Duodenal mucosa (tissue), 2 donors: ENCODE results near the gene CNTNAP2.
"Not testable (repeated sequence)": the region's sequence is repeated elsewhere in the genome, so short reads cannot be mapped to it uniquely, and the experiment has no call there.

Source experiments
- H3K27ac ChIP-seq: one replicate; pipeline ENCODE4 v1.7.0; 2013; ENCODE audit warnings: low read depth, low read length
- H3K27me3 ChIP-seq, 2 donors: one replicate each; pipeline ENCODE4 v1.7.0; 2013; ENCODE audit warnings: low read length in 2 of 2, control low read depth in 1 of 2; ENCODE audit not compliant: insufficient read depth in 2 of 2, control insufficient read depth in 1 of 2
- H3K36me3 ChIP-seq, 2 donors: one replicate each; pipeline ENCODE4 v1.7.0; 2013; ENCODE audit warnings: low read length in 2 of 2, control low read depth in 1 of 2; ENCODE audit not compliant: insufficient read depth in 2 of 2, control insufficient read depth in 1 of 2
- H3K4me1 ChIP-seq, 2 donors: one replicate each; pipeline ENCODE4 v1.7.0; 2013; ENCODE audit warnings: low read length in 2 of 2, control low read depth in 1 of 2; ENCODE audit not compliant: insufficient read depth in 2 of 2, control insufficient read depth in 1 of 2
- H3K4me3 ChIP-seq, 2 donors: one replicate each; pipeline ENCODE4 v1.7.0; 2013; ENCODE audit warnings: low read length in 2 of 2, low read depth in 1 of 2
- H3K9ac ChIP-seq, 2 donors: one replicate each; pipeline ENCODE4 v1.7.0; 2013; ENCODE audit warnings: low read length in 2 of 2, low read depth in 1 of 2
- H3K9me3 ChIP-seq, 2 donors: one replicate each; pipeline ENCODE4 v1.7.0; 2013; ENCODE audit warnings: low read length in 2 of 2, control low read depth in 1 of 2; ENCODE audit not compliant: control insufficient read depth in 1 of 2

The CNTNAP2 gene

DNA sequence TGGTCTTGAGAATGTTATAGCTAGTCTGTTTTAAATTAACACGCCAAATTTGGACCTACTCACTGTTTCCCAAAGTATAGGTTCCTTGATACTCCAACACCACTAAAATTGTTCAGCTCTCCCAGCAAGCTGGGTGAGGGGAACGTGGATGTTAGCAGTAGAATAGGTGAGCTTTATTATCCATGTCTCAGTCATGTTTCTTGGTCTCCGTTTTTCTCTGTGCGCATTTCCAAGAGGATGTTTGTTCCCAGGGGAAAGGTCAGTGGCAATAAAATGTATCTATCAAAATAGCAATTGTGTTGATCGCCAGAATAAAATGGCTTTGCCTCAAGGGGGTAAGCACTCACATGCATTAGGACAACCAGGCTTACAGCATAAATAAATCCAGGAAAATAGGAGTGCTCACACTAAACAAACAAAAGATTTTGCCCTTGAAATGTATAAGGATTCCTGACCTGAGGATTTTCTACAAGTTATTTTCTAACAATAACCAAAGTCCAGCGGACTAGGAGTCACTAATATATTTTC is 2286.9 kb downstream of the CNTNAP2 start:
- no peaks in the 10 kb centered on the region for H3K27me3 ChIP-seq
- H3K27ac ChIP-seq = no peak overlapping the region
- H3K36me3 ChIP-seq = no peaks in the 10 kb centered on the region
- peaks cover 3 to 10% of the 10 kb centered on the region in 2 donors for H3K4me1 ChIP-seq
- no peak overlapping the region for H3K9ac ChIP-seq
- H3K9me3 ChIP-seq = no peaks in the 10 kb centered on the region
- H3K4me3 ChIP-seq = no peak overlapping the region

DNA sequence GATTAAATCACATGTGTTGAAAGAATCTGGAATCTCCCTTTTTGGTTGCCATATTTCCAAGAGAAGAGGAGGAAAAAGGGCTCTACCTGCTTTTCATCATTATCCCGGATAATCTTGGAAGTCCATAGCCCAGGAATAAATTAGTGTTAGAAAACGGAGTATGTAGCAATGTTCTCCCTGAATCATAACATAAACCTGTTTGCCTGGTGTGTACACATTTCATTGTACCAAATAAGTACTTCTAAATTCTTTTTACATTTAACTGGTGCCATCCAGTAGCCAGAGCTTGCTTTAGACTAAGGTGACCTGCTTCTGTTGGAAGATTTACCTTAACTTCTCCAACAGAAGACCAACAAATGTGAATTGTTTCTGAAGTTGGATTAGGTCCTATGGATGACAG is 2291.7 kb downstream of the CNTNAP2 start:
- Histone ChIP-seq H3K4me1 (peaks cover 0 to 5% of the 10 kb centered on the region in 2 donors), H3K27me3 (no peaks in the 10 kb centered on the region), H3K36me3 (no peaks in the 10 kb centered on the region), H3K27ac (no peak overlapping the region), H3K9ac (no peak overlapping the region), H3K4me3 (no peak overlapping the region), H3K9me3 (no peaks in the 10 kb centered on the region)

DNA sequence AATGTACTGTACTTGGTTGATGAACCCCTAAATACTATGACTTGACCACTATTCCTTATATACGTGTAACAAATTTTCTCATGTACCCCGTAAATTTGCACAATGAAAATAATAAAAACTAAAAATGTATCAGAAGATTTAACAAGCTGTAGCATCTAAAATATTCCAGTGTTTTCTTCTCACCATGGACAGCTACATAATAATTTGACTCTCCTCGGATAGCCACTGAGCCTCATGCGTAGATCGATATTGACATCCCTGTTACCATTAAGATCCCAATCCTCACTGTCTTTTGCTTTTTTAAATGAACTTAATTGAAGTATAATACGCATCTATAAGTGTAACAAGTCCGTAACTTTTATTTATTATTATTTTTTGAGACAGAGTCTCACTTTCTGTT is 2294.3 kb downstream of the CNTNAP2 start:
- Histone ChIP-seq H3K27ac (no peak overlapping the region), H3K4me1 (no peaks in the 10 kb centered on the region), H3K36me3 (no peaks in the 10 kb centered on the region), H3K9me3 (no peaks in the 10 kb centered on the region), H3K9ac (no peak overlapping the region), H3K27me3 (no peaks in the 10 kb centered on the region), H3K4me3 (no peak overlapping the region)

DNA sequence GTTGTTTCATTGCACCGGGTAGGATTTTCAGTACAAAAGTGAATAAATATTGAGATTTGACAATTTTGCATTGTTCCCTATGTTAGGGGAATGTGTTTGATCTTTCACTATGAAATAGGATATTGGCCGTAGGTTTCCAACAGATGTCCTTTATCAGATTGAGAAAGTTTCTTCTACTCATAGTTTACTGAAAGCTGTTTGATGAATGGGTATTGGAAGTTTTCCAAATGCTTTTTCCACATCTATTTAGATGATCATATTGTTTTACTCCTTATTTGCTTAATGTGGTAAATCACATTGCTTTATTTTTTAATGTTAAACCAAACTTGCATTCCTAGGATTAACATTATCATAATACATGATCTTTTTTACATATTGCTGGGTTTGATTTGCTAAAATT is 2296.1 kb downstream of the CNTNAP2 start:
- Histone ChIP-seq H3K27me3 (no peaks in the 10 kb centered on the region), H3K9ac (no peak overlapping the region), H3K27ac (no peak overlapping the region), H3K4me1 (no peaks in the 10 kb centered on the region), H3K4me3 (no peak overlapping the region), H3K36me3 (no peaks in the 10 kb centered on the region), H3K9me3 (no peaks in the 10 kb centered on the region)

DNA sequence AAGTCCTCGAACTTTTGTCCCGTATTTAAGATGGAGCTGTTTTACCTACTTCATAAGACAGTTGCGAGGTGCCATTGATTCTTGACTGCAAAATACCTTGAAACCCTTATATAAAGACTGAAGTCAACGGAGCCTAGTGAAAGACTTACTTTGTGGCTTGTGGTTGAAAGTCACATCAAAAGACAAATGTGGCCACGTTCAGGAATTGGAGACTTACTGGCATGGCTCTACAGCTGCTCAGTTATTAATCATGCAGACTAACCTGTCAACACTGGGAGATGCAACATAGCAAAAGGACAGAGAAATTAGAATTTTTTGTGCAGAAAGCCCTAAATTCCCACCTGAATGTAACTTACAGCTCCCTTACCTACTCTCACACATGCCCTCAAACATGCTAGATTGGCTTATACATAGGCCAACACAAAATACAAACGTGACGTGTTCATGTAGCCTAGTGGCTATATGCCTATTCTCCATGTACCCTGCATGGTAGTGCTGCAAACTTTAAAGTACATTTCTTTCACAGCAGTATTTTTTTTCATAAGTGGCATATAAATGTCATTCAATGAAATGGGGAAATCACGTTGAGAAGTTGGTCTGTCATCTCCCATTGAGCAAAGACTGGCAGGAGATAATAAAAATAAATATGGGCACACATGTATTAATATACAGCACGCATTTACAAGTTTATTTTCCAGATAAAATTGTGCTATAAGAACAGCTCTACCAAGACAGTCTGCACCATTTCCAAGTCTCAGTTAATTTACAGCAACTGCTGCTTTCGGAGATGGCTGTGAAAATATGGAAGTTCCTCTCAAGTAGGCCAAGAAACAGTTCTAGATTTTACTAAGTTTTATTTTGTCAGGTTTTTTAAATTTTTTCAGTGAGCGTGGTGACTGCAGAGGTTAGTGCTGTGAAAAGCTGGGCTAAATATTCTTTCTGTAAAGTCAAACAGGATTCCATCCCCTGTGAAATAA is 2303.5 kb downstream of the CNTNAP2 start:
- Histone ChIP-seq H3K9ac (no peak overlapping the region), H3K4me3 (no peak overlapping the region), H3K9me3 (no peaks in the 10 kb centered on the region), H3K27ac (no peak overlapping the region), H3K27me3 (no peaks in the 10 kb centered on the region), H3K36me3 (no peaks in the 10 kb centered on the region), H3K4me1 (no peaks in the 10 kb centered on the region)

DNA sequence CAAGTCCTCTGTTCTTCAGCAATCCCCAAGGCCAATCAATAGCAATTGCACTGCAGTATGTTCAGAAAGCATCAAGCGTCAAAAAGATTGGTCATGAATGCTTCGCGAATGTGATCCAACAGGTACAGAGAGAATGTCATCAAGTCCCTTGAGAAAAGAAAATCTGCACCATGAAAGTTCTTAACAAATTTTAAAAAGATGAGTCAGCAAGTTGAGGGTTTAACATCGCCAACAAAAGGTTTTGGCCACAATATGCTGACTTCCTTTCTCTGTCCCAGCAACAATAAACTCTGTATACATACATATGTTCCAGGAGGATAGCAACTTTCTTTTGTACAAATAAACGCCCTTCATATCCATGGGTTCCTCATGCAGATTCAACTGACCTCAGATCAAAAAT is 2305.4 kb downstream of the CNTNAP2 start:
- no peaks in the 10 kb centered on the region for H3K27me3 ChIP-seq
- H3K36me3 ChIP-seq = no peaks in the 10 kb centered on the region
- H3K4me1 ChIP-seq = no peaks in the 10 kb centered on the region
- H3K4me3 ChIP-seq = no peak overlapping the region
- H3K9ac ChIP-seq = no peak overlapping the region
- H3K9me3 ChIP-seq = no peaks in the 10 kb centered on the region
- no peak overlapping the region for H3K27ac ChIP-seq

DNA sequence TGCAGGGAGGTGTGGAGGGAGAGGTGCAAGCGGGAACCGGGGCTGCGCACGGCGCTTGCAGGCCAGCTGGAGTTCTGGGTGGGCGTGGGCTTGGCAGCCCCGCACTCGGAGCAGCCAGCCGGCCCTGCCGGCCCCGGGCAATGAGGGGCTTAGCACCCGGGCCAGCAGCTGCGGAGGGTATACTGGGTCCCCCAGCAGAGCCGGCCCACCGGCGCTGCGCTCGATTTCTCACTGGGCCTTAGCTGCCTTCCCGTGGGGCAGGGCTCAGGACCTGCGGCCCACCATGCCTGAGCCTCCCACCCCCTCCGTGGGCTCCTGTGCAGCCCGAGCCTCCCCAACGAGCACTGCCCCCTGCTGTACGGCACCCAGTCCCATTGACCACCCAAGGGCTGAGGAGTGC is 2309.8 kb downstream of the CNTNAP2 start:
- H3K9me3 ChIP-seq, H3K9ac ChIP-seq, H3K27me3 ChIP-seq, H3K36me3 ChIP-seq, H3K4me3 ChIP-seq, H3K4me1 ChIP-seq, H3K27ac ChIP-seq: not testable (repeated sequence)

DNA sequence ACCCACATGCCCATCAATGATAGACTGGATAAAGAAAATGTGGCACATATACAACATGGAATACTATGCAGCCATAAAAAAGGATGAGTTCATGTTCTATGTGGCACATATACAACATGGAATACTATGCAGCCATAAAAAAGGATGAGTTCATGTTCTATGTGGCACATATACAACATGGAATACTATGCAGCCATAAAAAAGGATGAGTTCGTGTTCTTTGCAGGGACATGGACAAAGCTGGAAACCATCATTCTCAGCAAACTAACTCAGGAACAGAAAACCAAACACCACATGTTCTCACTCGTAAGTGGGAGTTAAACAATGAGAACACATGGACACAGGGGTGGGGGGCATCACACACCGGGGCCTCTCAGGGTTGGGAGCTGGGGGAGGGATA is 2314.1 kb downstream of the CNTNAP2 start:
- not testable (repeated sequence) for H3K27ac ChIP-seq, H3K9me3 ChIP-seq, H3K4me1 ChIP-seq, H3K36me3 ChIP-seq, H3K4me3 ChIP-seq, H3K9ac ChIP-seq, H3K27me3 ChIP-seq

DNA sequence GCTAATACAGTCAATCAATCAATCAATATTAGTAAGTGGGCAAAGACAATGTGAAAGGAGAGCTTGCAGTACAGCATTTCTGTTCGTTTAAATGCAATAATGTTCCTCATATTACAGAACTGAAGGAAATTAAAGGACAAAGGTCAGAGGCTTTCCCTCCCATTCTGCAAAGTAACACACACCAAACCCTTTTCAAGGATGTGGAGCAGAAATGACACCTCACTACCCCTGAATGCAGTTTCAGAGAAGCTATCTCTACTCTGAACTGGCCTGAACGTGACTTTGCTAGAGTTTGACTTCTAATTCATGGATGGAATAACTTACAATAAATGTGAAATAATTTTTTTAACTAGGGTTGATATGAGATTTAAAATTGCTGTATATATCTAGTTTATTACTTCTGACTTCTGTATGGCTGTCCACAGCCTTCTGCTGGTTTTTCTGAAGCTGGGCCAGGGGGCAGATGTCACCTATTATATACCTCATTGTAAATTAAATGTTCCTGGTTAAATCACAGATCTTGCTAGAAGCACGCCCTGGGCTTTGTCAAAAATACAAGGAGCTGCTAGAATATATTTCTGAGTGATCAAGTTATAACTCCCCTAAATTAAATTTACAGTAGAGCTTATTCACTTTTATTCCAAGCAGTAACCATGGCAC is 2317.1 kb downstream of the CNTNAP2 start:
- Histone ChIP-seq H3K4me3 (no peak overlapping the region), H3K4me1 (peaks cover 7 to 10% of the 10 kb centered on the region in 2 donors), H3K9ac (no peak overlapping the region), H3K27ac (no peak overlapping the region), H3K9me3 (no peaks in the 10 kb centered on the region), H3K36me3 (no peaks in the 10 kb centered on the region), H3K27me3 (no peaks in the 10 kb centered on the region)

DNA sequence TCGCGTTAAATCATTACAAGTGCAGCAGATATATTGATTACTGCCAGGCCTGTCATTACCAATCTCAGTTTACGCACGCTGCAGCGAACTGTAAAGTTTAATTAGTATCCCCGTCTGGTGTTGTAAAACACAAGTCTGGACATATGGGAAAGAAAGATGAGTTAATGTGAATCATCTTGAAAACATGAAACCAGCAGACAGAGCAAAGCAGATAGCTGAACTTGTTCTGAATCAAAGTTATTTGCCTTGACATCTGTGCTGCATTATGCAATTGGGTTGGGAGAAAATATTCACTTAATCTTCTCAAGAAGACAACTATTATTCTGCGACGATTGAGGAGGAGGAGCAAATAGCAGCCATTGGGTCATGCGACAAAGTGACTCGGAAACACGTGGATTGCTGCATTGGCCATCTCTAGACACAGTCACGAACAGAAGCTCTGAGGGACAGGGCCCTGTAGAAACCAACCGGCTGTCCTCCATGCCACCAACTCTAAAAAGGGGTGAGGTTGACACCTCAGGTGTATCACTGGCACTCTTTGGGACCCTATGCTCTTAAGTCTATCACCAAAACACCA is 2317.7 kb downstream of the CNTNAP2 start:
- no peaks in the 10 kb centered on the region for H3K27me3 ChIP-seq
- no peaks in the 10 kb centered on the region for H3K9me3 ChIP-seq
- H3K36me3 ChIP-seq = no peaks in the 10 kb centered on the region
- H3K4me1 ChIP-seq = peaks cover 7 to 10% of the 10 kb centered on the region in 2 donors
- H3K4me3 ChIP-seq = no peak overlapping the region
- H3K9ac ChIP-seq = no peak overlapping the region
- H3K27ac ChIP-seq = no peak overlapping the region
